GM23338 (cell line): Measurements from ENCODE around the gene UNK.

Experiments used
- CREB1 ChIP-seq: fragments of 250-450 bp; sonication (Bioruptor Pico); IDR thresholded peaks from 2 replicates; pipeline ENCODE4 v1.5.0; 2020; ENCODE audit warnings: low read depth, mild to moderate bottlenecking, moderate library complexity
- CTCF ChIP-seq, 2 experiments: fragments of 200-600 bp in 1 of 2; sonication (generic) in 1 of 2; conservative IDR thresholded peaks; 2 replicates each; pipeline versions ENCODE4 v1.5.1 to v1.6.1; 2016 to 2017; ENCODE audit warnings: antibody characterized with exemption in 2 of 2, low read depth in 2 of 2, mild to moderate bottlenecking in 2 of 2, moderate library complexity in 1 of 2
- ETS1 ChIP-seq: IDR thresholded peaks from 2 replicates; pipeline ENCODE4 v1.6.1; 2016; ENCODE audit warnings: antibody characterized with exemption
- EZH2 ChIP-seq: fragments of 200-600 bp; sonication (generic); IDR thresholded peaks from one replicate; pipeline ENCODE4 v1.8.0; 2017; ENCODE audit warnings: antibody characterized with exemption, mild to moderate bottlenecking, low read depth; ENCODE audit not compliant: unreplicated experiment
- EZH2phosphoT487 ChIP-seq: fragments of 200-600 bp; sonication (generic); IDR thresholded peaks from one replicate; pipeline ENCODE4 v1.8.1; 2018; ENCODE audit warnings: antibody characterized with exemption; ENCODE audit not compliant: unreplicated experiment
- JUNB ChIP-seq: IDR thresholded peaks from one replicate; pipeline ENCODE4 v1.6.1; 2016; ENCODE audit warnings: antibody characterized with exemption; ENCODE audit not compliant: unreplicated experiment
- NANOG ChIP-seq: IDR thresholded peaks from 2 replicates; pipeline ENCODE4 v1.6.1; 2016; ENCODE audit warnings: antibody characterized with exemption, borderline replicate concordance
- POLR2AphosphoS5 ChIP-seq: IDR thresholded peaks from 2 replicates; pipeline ENCODE4 v1.6.1; 2016; ENCODE audit warnings: antibody characterized with exemption, low read depth
- REST ChIP-seq: IDR thresholded peaks from one replicate; pipeline ENCODE4 v1.6.1; 2018; ENCODE audit warnings: antibody characterized with exemption; ENCODE audit not compliant: unreplicated experiment
- ZNF331 ChIP-seq: fragments of 250-450 bp; sonication (Bioruptor Pico); IDR thresholded peaks from 2 replicates; pipeline ENCODE4 v1.5.0; 2020; ENCODE audit warnings: low read depth, mild to moderate bottlenecking, moderate library complexity

DNA sequence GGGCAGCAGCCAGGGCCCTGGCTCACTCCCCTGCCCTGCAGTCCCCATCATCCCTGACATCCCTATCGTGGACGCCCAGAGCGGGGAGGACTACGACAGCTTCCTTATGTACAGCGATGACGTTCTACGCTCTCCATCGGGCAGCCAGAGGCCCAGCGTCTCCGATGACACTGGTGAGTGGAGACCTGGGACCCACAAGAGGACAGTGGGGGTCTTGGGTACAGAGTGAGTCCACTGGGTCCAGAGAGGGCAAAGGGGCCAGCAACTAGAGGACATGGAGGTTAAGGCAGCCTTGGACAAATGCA is 32.2 kb upstream of the UNK start:
- TF ChIP-seq CTCF (conservative IDR thresholded peaks at IDR 0.05; ENCODE audit: low read depth in 2 of 2) (no peak), EZH2 (no peak), JUNB (no peak), REST (no peak), EZH2phosphoT487 (no peak), POLR2AphosphoS5 (no peak), NANOG (no peak), ZNF331 (CRISPR knock-in tag) (no peak), CREB1 (CRISPR knock-in tag) (no peak), ETS1 (no peak)
